ENCODE results near the gene BAD.

Gene BAD

DNA sequence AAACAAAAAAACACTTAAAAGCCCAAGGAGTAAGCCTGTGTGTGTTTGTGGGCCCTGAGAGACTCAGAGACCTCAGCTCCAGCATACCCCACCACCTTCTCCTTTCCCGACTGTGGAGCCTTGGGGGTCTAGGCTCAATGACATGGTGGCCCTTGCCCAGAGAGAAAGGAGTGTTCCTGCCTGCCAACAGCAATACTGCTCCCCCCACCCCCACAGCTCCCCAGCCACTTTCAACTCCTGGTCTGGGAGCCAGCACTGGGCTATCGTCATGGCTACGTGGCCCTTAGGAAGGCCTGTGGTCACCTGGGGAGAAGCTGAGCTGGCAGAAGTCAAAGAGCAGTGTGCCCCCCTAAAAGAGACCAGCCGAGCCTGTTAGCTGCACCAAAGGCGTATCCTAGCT, 40.4 kb downstream of the BAD start:
- FAIRE-seq (no peak), DNase-seq (ENCODE audit: insufficient read length) (no peak)
- TF ChIP-seq POLR2A (IDR thresholded peaks at IDR 0.05; ENCODE audit: low read depth, low read length) (no peak), POLR2AphosphoS5 (IDR thresholded peaks at IDR 0.05; ENCODE audit: low read depth, low read length) (no peak), TAF1 (IDR thresholded peaks at IDR 0.05; ENCODE audit: borderline replicate concordance, low read depth, low read length) (no peak)

DNA sequence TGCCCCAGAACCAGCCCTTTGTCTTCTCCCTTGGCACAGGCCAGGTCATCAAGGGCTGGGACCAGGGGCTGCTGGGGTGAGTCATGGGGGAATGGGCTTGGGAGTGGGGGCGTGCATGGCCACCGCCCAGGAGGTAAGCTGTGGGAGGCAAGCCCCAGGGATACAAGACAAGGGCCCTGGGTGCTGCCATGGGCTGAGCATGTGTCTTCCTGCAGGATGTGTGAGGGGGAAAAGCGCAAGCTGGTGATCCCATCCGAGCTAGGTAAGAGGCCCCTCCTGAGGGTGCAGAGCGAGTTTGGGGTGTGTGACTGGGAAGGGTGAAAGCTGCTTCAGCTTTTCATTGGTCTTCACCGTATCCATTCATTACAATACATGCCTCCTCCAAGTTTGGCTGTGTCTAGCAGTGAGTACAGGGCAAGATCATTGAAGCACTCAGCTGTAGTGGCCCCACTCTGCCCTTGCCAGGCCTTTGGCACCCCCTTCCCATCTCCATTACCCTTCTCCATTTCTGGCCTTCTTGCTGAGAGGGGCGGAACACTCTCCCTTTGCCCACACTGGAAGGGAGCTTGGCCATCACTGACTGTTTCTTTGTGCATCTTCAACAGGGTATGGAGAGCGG, 41.1 kb downstream of the BAD start:
- no peak for DNase-seq (ENCODE audit: insufficient read length)
- FAIRE-seq = no peak
- TF ChIP-seq TAF1 (IDR thresholded peaks at IDR 0.05; ENCODE audit: borderline replicate concordance, low read depth, low read length) = no peak
- TF ChIP-seq POLR2A (IDR thresholded peaks at IDR 0.05; ENCODE audit: low read depth, low read length) = peak; percentile 40; the same call in 1 of the 2 replicates
- TF ChIP-seq POLR2AphosphoS5 (IDR thresholded peaks at IDR 0.05; ENCODE audit: low read depth, low read length) = peak; percentile 88

DNA sequence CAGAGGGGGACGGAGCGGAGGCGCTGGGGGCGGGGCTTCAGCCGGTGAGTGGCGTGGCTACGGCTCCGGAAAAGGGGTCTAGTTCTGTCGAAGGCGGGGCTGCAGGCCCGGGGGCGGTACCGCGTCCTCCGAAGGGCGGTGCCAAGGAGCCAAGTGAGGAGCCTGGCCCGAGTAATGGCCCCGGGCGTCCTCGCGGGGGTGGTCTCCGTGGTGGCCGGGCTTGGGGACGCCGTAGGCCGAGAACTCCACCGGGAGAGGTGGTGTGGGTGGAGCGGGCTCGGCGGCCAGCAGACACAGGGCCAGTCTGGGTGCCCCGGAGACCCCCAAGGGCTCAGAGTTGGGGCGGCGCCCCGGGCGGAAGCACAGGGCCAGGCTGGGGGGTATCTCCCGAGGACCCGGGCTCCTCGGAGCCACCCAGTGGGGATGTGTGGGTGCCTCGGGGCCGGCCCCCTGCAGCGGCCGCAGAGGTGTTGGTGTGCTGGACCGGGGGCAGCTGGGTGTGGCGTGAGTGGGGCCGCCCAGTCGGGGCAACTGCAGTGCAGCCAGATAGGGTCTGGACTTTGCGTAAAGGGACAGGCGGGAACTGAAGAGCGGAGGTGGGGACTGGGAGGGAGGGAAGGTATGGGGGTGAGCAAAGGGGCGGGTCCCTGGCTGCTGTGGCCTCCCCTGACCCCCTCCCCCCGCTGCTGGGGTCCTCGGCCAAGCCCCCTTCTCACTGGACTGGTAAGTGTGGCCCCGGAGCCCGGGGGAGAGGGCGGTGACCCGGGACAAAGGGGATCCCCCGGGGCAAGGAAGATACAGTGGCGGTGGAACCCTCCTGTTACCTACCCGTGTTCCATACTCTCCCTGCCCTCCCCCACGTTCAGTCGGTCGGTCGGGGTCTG, 42.7 kb downstream of the BAD start:
- TF ChIP-seq POLR2A (IDR thresholded peaks at IDR 0.05; ENCODE audit: low read depth, low read length) (peak; percentile 64), TAF1 (IDR thresholded peaks at IDR 0.05; ENCODE audit: borderline replicate concordance, low read depth, low read length) (no peak; the same call in 1 of the 2 replicates), POLR2AphosphoS5 (IDR thresholded peaks at IDR 0.05; ENCODE audit: low read depth, low read length) (peak; percentile 42; the same call in 1 of the 2 replicates)
- DNase-seq (ENCODE audit: insufficient read length) (peak; percentile 92), FAIRE-seq (no peak)

DNA sequence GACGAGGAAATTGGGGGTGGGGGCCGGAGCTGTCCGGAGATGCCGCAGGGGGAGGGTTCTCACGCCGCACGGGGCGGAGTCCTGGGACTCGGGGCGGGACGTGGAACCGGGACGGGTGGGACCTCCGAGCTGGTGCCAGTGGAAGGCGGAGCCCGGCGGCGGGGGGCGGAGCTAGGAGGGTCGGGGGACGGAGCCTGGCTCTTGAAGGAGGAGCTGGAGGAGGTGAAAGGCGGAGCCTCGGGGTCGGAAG, 43.3 kb downstream of the BAD start:
- DNase-seq (ENCODE audit: insufficient read length) = peak; percentile 89
- no peak for FAIRE-seq

DNA sequence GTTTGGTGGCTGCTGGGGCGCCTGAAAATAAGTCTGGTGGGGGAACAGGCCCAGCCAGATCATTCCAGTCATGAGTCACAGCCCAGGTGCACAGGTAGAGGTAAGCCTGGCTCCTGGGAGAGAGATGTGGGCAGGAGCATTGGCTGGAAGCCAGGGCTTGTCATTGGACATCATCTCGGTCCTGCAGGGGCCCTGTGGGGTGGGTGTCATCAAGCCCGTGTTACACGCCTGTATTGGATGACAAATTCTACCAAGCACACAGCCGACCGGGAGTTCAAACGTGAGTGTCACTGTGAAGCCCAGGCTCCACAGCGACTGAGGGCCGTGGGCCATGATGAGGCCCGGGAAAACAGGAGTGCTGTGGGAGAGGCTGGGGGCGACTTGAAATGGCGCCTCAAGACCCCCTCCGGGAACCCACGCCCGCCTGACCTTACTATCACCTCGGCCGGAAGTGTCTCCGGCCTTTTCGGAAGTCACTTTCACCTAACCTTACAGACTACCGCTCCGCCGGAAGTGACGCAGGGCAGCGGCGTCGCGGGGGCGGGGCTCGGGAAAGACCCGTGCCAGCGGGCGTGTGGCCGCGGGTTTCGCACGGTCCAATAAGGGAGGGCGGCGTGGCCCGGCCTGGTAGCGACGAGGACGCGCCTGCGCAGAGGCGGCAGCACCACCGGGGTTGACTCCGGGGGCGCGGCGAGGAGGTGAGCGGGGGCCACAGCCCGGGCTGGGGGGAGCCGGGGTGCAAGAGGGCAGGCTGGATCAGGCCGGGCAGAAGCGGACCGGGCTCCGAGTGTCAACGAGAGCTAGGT, 43.8 kb downstream of the BAD start, which contains the start of gene FKBP2:
TSS of gene FKBP2 (plus strand) at position 661 of the 806 bp plus-strand sequence. CDS start 1,293 bp downstream, outside the sequence.
- FAIRE-seq = peak; percentile 100
- peak; percentile 82 for TF ChIP-seq TAF1 (IDR thresholded peaks at IDR 0.05; ENCODE audit: borderline replicate concordance, low read depth, low read length)
- peak; percentile 79 for TF ChIP-seq POLR2AphosphoS5 (IDR thresholded peaks at IDR 0.05; ENCODE audit: low read depth, low read length)
- peak; percentile 89 for TF ChIP-seq POLR2A (IDR thresholded peaks at IDR 0.05; ENCODE audit: low read depth, low read length)
- peak; percentile 96 for DNase-seq (ENCODE audit: insufficient read length)

More for the DNA sequence above, 43.3 kb downstream of the BAD start:
- TF ChIP-seq TAF1 (IDR thresholded peaks at IDR 0.05; ENCODE audit: borderline replicate concordance, low read depth, low read length) (no peak), POLR2A (IDR thresholded peaks at IDR 0.05; ENCODE audit: low read depth, low read length) (no peak), POLR2AphosphoS5 (IDR thresholded peaks at IDR 0.05; ENCODE audit: low read depth, low read length) (no peak)

DNA sequence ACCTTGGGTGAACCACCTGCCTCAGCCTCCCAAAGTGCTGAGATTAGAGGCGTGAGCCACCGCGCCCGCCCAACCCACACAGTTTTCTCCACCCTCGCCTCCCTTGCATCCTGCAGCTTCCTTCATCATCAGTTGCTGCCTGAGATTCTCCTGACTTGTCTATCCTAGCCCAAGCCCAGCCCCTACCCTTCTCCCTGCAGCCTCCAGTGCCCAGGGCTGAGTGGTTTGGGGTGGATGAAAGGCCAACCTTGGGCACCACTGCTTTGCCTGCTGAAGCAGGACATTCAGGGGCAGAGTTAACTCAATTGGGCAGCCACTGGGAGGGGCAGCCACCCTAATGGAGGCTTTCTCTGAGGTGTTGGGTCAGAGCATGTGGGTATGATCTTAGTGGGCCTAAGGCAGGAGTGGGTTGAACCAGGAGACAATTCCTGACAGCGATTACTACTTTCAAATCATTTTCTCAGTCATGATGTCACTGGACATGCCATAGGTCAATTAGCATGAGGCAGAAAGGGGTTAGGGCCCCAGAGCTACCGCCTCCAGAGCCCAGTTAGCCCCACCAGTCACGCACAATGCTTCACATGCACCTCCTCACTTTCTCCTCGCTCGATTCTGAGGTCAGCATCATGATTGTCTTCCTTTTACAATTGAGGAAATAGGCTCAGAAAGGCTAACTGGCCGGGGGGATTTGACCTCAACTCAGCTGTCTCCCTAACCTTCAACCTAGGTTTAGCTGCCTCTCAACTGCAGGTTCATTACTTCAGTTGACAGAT, 44.6 kb downstream of the BAD start:
- TF ChIP-seq POLR2AphosphoS5 (IDR thresholded peaks at IDR 0.05; ENCODE audit: low read depth, low read length) = no peak
- no peak for TF ChIP-seq POLR2A (IDR thresholded peaks at IDR 0.05; ENCODE audit: low read depth, low read length)
- TF ChIP-seq TAF1 (IDR thresholded peaks at IDR 0.05; ENCODE audit: borderline replicate concordance, low read depth, low read length) = no peak
- DNase-seq (ENCODE audit: insufficient read length) = no peak

DNA sequence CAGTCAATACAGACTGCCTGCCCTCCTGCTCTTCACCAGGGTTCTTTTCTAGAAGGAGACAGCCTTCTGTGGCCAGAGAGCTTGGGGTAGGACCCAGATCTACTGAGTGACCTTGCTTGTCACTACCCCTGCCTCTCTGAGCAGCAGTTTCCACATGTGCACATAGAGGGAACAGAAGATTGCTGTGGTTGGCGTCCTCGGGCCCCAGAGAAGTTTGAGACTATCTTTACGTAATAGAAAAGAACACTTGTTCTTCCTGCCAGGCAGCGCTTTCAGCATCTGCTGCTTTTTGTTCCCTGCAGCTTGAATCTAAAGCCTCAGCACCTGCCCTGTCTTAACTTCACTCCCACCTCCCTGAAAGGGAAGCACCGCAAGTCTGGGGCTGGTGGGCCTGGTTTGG, 45.5 kb downstream of the BAD start:
- TF ChIP-seq POLR2A (IDR thresholded peaks at IDR 0.05; ENCODE audit: low read depth, low read length) (no peak), TAF1 (IDR thresholded peaks at IDR 0.05; ENCODE audit: borderline replicate concordance, low read depth, low read length) (no peak), POLR2AphosphoS5 (IDR thresholded peaks at IDR 0.05; ENCODE audit: low read depth, low read length) (no peak)
- no peak for DNase-seq (ENCODE audit: insufficient read length)
- no peak for FAIRE-seq

More for the DNA sequence above, 44.6 kb downstream of the BAD start:
- no peak for FAIRE-seq

DNA sequence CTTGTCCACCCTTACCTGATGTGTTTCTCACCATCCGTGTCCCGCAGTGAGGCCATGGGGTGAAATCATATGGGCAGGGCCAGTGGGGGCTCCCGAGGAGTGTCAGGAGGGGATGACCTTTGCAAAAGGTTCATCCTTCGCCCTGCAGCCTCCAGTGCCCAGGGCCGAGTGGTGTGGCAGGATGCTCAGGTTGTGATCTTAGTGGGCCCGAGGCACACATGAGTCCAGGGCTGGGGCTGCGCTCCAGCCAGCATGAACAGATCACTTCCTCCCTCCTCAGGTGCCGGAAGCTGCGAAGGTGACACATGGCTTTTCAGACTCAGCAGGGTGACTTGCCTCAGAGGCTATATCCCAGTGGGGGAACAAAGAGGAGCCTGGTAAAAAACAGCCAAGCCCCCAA, 46.4 kb downstream of the BAD start:
- no peak for FAIRE-seq
- no peak for DNase-seq (ENCODE audit: insufficient read length)
- TF ChIP-seq POLR2AphosphoS5 (IDR thresholded peaks at IDR 0.05; ENCODE audit: low read depth, low read length) = no peak
- TF ChIP-seq POLR2A (IDR thresholded peaks at IDR 0.05; ENCODE audit: low read depth, low read length) = no peak
- TF ChIP-seq TAF1 (IDR thresholded peaks at IDR 0.05; ENCODE audit: borderline replicate concordance, low read depth, low read length) = no peak

DNA sequence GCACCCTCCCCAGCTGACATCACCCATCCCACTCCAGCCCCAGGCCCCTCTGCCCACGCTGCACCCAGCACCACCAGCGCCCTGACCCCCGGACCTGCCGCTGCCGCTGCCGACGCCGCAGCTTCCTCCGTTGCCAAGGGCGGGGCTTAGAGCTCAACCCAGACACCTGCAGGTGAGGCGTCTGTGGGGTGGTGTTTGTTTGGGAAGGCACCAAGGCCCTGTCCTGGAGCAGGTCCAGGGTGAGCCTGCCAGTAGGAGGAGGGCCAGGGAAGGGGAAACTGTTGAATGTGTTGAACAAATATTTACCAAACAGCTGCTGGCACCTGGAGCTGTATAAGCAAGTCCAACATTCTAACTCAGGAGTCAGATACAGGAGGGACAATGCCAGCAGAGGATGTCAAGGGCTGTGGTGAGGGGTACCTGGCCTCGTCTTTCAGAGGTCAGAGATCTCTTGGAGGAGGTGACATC, 46.9 kb downstream of the BAD start:
- TF ChIP-seq TAF1 (IDR thresholded peaks at IDR 0.05; ENCODE audit: borderline replicate concordance, low read depth, low read length) = no peak
- TF ChIP-seq POLR2AphosphoS5 (IDR thresholded peaks at IDR 0.05; ENCODE audit: low read depth, low read length) = no peak
- no peak for TF ChIP-seq POLR2A (IDR thresholded peaks at IDR 0.05; ENCODE audit: low read depth, low read length)
- DNase-seq (ENCODE audit: insufficient read length) = no peak
- no peak for FAIRE-seq

DNA sequence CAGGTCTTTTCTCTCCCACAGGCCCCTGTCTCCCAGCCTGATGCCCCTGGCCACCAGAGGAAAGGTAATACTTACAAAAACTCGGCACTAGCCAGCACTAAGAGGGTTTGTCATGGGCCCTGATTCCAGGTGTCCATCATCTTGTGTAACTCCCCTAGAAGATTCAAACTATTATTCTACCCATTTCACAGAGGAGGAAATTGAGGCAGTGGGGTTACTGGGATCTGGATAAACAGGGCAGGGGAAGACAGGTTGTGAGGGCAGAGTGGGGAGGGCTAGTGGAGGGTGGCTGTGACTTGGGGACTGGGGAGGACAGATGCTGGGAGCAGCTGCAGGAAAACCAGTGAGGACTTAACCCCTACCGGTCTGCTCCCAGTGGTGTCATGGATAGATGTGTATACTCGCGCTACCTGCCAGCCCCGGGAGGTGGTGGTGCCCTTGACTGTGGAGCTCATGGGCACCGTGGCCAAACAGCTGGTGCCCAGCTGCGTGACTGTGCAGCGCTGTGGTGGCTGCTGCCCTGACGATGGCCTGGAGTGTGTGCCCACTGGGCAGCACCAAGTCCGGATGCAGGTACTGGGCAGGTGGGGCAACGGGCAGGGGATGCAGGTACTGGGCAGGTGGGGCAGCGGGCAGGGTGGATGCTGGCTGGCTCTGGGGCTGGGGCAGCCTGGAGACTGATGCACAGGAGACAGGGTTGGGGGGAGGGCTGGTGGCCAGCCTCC, 48.9 kb downstream of the BAD start:
- DNase-seq (ENCODE audit: insufficient read length) (no peak), FAIRE-seq (peak; percentile 5)
- TF ChIP-seq TAF1 (IDR thresholded peaks at IDR 0.05; ENCODE audit: borderline replicate concordance, low read depth, low read length) (no peak), POLR2AphosphoS5 (IDR thresholded peaks at IDR 0.05; ENCODE audit: low read depth, low read length) (no peak), POLR2A (IDR thresholded peaks at IDR 0.05; ENCODE audit: low read depth, low read length) (no peak)

Data from GM12892 (cell line).